ENCODE measurements around the gene TYMS.
"Not testable (repeated sequence)": the region's sequence is repeated elsewhere in the genome, so short reads cannot be mapped to it uniquely, and the experiment has no call there.

TYMS gene

DNA sequence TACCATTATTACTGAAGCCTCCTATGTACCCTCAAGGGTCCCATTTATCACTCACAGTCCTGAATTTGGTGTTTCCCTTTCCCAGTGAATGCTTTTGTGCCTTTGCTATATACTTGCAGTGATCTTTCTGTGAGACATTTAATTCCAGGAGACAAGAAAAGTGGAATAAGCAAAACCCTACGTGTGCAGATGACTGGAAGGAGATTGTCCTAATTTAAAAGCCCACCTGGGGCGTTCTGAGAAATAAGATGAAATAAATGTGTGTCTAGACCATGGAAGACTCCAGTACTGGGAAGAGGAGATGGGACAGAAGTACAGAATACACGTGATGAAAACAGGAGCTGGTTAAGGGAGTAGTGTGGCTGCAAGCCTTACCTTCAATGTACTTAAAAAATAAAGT, 19.3 kb downstream of the TYMS start:
- no peak for DNase-seq (ENCODE audit: low spot score)
- no peaks in the 10 kb centered on the region for H3K9me3 Mint-ChIP-seq
- H3K4me1 Mint-ChIP-seq (ENCODE audit: low read depth), result peaks cover 17% of the 10 kb centered on the region
- H3K36me3 Mint-ChIP-seq (ENCODE audit: low read depth), result peaks cover 62% of the 10 kb centered on the region
- H3K27me3 Mint-ChIP-seq (ENCODE audit: low read depth), result no peaks in the 10 kb centered on the region
- no peak overlapping the region for H3K4me3 Mint-ChIP-seq
- peak overlapping the region; percentile 37 for H3K27ac Mint-ChIP-seq

DNA sequence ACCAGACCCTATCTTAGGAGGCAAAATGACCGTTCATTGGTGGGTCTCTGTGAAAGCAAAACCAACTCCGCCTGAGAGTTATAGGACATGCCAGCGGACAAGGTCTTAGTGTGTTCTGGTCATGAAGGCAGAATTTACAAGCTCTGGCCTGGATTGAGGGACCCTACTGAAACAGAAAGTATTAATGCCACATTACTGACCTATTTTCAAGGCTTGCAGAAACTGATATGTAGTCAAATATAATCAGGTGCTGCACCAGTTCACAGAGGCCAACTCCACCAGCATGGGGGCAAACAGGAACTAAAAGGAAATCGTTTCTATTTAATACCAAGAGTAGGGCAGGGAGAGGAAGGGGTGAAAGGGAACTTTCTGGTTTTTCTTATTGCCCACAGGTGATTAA, 19.7 kb downstream of the TYMS start:
- peaks cover 21% of the 10 kb centered on the region for H3K4me1 Mint-ChIP-seq (ENCODE audit: low read depth)
- peaks cover 65% of the 10 kb centered on the region for H3K36me3 Mint-ChIP-seq (ENCODE audit: low read depth)
- no peaks in the 10 kb centered on the region for H3K27me3 Mint-ChIP-seq (ENCODE audit: low read depth)
- H3K9me3 Mint-ChIP-seq, result no peaks in the 10 kb centered on the region
- H3K27ac Mint-ChIP-seq, result no peak overlapping the region
- no peak overlapping the region for H3K4me3 Mint-ChIP-seq
- DNase-seq (ENCODE audit: low spot score), result no peak

DNA sequence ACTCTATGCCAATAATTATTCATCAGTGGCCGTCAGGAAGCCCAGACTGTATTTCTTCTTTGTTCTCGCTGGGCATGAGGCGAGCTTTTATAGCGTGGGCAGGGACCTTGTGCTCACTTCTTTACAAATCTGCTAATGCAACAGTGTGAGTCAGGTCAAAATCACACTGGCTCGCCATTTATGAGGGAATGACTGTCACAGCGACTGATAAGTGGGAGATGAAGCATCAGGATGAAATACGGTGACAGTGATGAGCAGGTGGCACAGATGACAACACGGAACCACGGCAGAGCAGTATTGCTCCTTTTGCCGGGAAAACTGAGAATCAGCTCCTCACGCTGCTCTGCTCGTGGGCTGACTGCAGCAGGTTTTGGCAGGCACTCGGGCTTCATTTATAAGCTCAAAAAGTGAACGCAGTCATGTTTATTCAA, 20.5 kb downstream of the TYMS start:
- no peak for DNase-seq (ENCODE audit: low spot score)
- peaks cover 63% of the 10 kb centered on the region for H3K36me3 Mint-ChIP-seq (ENCODE audit: low read depth)
- no peak overlapping the region for H3K4me3 Mint-ChIP-seq
- no peak overlapping the region for H3K27ac Mint-ChIP-seq
- no peaks in the 10 kb centered on the region for H3K27me3 Mint-ChIP-seq (ENCODE audit: low read depth)
- no peaks in the 10 kb centered on the region for H3K9me3 Mint-ChIP-seq
- H3K4me1 Mint-ChIP-seq (ENCODE audit: low read depth), result peaks cover 28% of the 10 kb centered on the region

DNA sequence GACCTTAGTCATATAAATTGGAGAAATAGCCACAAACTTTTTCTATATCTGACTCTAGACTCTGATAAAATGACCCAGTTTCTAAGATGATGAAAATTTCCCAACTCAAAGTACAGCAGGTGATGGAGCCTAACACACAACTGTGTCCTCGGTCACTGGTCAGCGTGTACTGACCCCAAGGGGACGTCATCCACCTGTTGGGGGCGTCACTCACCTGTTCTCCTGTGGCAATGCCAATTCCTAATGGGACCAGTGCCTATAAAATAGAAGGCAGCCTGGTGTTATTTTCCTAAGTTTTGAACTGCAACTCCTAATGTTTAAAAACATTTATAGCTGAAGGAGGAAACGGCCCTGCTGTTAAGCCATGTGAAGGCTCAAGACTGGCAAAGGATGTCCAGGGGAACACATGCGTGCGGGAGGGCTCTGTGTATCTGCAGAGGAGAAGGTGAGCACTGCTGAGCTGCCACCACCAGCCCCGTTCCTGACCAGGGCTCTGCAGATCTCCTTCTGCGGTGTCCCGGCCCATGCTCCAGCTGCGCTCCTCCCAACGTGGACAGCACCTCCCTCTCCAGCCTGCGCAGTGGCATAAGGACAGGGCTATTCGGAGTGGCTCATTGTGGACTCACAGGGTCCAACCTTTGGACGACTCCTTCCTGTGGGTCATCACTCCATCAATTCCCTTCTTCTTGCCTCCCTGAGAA, 21.2 kb downstream of the TYMS start:
- DNase-seq (ENCODE audit: low spot score), result no peak
- no peaks in the 10 kb centered on the region for H3K9me3 Mint-ChIP-seq
- peaks cover 31% of the 10 kb centered on the region for H3K4me1 Mint-ChIP-seq (ENCODE audit: low read depth)
- peaks cover 63% of the 10 kb centered on the region for H3K36me3 Mint-ChIP-seq (ENCODE audit: low read depth)
- no peak overlapping the region for H3K4me3 Mint-ChIP-seq
- peak overlapping the region; percentile 65 for H3K27ac Mint-ChIP-seq
- no peaks in the 10 kb centered on the region for H3K27me3 Mint-ChIP-seq (ENCODE audit: low read depth)

DNA sequence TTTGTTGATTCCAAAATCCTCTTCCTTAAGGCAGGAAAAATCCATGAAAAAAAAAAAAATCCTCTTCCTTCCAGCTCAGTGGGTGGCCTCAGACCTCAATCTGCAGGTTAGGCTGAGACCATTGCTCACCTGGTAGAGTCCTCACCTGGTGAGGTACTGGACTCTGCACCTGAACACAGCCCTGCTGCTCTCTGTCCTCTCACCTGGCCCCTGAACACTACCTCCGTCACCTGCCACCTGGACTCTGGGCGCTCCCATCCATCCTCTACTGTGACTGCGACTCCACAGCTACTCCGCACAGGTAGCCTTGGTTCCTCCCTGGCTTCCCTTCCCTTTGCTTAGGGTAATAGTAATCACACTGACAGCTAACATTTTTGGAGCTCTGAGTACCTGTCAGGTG, 22.1 kb downstream of the TYMS start:
- no peak overlapping the region for H3K4me3 Mint-ChIP-seq
- DNase-seq (ENCODE audit: low spot score), result no peak
- peaks cover 31% of the 10 kb centered on the region for H3K4me1 Mint-ChIP-seq (ENCODE audit: low read depth)
- H3K27ac Mint-ChIP-seq, result peak overlapping the region; percentile 60
- H3K27me3 Mint-ChIP-seq (ENCODE audit: low read depth), result no peaks in the 10 kb centered on the region
- peaks cover 63% of the 10 kb centered on the region for H3K36me3 Mint-ChIP-seq (ENCODE audit: low read depth)
- no peaks in the 10 kb centered on the region for H3K9me3 Mint-ChIP-seq

DNA sequence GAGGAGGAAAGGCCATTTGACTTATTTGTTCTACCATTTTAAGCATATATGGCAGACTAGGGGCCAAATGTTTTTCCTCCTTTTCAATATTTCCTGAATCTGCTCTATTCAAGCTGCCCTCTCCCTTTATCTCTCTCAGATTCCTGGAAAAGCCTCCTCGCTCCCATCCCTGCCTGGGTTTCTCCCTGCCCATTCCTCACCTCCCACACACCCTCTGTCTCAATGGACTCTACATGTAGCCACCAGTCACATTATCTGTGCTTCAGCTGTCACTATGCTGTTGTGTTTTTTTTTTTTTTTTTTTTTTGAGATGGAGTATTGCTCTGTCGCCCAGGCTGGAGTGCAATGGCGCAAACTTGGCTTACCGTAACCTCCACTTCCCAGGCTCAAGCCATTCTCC, 22.9 kb downstream of the TYMS start:
- H3K27me3 Mint-ChIP-seq (ENCODE audit: low read depth), result no peaks in the 10 kb centered on the region
- no peaks in the 10 kb centered on the region for H3K9me3 Mint-ChIP-seq
- H3K27ac Mint-ChIP-seq, result peak overlapping the region; percentile 94
- H3K4me3 Mint-ChIP-seq, result no peak overlapping the region
- peaks cover 63% of the 10 kb centered on the region for H3K36me3 Mint-ChIP-seq (ENCODE audit: low read depth)
- peaks cover 31% of the 10 kb centered on the region for H3K4me1 Mint-ChIP-seq (ENCODE audit: low read depth)
- DNase-seq (ENCODE audit: low spot score), result no peak

DNA sequence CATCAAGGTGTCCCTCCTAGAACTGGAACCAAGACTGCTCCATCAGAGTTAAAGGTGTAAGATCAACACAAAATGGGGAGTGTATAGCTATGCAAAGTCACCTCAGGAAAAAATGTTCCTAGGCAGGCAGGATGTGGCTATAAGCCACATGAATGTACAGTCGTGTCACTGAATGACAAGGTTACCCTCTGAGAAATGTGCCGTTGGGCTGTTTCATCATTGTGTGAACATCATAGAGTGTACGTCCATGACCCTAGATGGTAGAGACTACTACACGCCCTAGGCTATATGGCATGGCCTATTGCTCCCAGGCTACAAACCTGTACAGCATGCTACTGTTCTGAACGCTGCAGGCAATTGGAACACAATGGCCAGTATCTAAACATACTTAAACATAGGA, 24.5 kb downstream of the TYMS start:
- peaks cover 54% of the 10 kb centered on the region for H3K36me3 Mint-ChIP-seq (ENCODE audit: low read depth)
- no peaks in the 10 kb centered on the region for H3K9me3 Mint-ChIP-seq
- peak overlapping the region; percentile 94 for H3K27ac Mint-ChIP-seq
- DNase-seq (ENCODE audit: low spot score), result peak; percentile 75
- peak overlapping the region; percentile 72 for H3K4me3 Mint-ChIP-seq
- peaks cover 27% of the 10 kb centered on the region for H3K4me1 Mint-ChIP-seq (ENCODE audit: low read depth)
- H3K27me3 Mint-ChIP-seq (ENCODE audit: low read depth), result no peaks in the 10 kb centered on the region

DNA sequence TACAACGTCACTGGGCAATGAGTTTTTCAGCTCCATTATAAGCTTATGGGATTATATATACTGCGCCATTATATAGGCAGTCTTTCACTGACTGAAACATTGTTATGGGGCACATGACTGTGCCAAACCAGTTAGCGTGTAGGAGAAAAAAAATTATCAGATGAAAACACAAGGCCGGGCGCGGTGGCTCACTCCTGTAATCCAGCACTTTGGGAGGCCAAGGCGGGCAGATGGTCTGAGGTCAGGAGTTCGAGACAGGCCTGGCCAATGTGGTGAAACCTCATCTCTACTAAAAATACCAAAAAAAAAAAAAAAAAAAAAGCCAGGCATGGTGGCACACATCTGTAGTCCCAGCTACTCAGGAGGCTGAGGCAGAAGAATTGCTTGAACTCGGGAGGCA, 25.0 kb downstream of the TYMS start:
- not testable (repeated sequence) for DNase-seq (ENCODE audit: low spot score); H3K9me3 Mint-ChIP-seq; H3K27me3 Mint-ChIP-seq (ENCODE audit: low read depth)
- Mint-ChIP-seq H3K4me3 (peak overlapping the region; percentile 72), H3K36me3 (ENCODE audit: low read depth) (peaks cover 52% of the 10 kb centered on the region), H3K4me1 (ENCODE audit: low read depth) (peaks cover 25% of the 10 kb centered on the region), H3K27ac (peak overlapping the region; percentile 94)

DNA sequence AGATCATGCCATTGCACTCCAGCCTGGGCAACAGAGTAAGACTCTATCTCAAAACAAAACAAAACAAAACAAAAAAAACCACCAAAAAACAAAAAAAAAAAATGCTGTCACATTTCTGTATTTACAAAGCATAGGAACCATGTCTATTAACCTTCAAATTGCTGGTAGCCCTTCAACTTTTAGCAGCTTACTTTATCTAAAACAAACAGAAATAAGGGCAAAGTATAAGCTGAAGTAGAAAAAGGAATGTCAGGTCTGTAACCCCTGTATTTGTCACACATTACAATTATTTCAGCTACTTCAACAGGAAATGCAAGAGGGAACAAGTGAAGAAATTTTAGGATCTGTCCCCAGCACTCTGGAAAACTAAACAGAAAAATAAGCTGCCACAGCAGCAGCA, 25.4 kb downstream of the TYMS start:
- Mint-ChIP-seq H3K4me1 (ENCODE audit: low read depth) (peaks cover 25% of the 10 kb centered on the region), H3K27ac (peak overlapping the region; percentile 94), H3K36me3 (ENCODE audit: low read depth) (peaks cover 52% of the 10 kb centered on the region), H3K9me3 (no peaks in the 10 kb centered on the region), H3K27me3 (ENCODE audit: low read depth) (no peaks in the 10 kb centered on the region), H3K4me3 (no peak overlapping the region)
- no peak for DNase-seq (ENCODE audit: low spot score)

DNA sequence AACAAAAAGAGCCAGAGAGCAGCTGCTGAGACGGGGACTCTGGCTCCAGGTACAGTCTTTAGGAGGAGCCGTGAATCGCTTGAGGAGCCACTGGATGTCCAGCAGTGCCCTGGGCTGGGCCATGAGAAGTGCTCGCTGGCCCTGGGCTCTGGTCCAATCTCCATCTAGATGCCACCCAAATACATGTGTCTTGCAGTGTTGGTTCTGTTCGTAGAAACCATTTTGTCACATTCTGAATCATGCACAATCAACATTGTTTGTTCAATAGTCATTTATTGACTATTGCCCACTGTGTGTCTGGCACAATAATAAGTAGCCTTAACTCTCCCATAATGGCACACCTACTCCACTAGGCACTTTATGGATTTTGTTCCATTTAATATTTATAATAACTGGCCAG, 26.1 kb downstream of the TYMS start:
- Mint-ChIP-seq H3K36me3 (ENCODE audit: low read depth) (peaks cover 47% of the 10 kb centered on the region), H3K27ac (peak overlapping the region; percentile 49), H3K27me3 (ENCODE audit: low read depth) (no peaks in the 10 kb centered on the region), H3K4me1 (ENCODE audit: low read depth) (peaks cover 25% of the 10 kb centered on the region), H3K4me3 (no peak overlapping the region), H3K9me3 (no peaks in the 10 kb centered on the region)
- no peak for DNase-seq (ENCODE audit: low spot score)

DNA sequence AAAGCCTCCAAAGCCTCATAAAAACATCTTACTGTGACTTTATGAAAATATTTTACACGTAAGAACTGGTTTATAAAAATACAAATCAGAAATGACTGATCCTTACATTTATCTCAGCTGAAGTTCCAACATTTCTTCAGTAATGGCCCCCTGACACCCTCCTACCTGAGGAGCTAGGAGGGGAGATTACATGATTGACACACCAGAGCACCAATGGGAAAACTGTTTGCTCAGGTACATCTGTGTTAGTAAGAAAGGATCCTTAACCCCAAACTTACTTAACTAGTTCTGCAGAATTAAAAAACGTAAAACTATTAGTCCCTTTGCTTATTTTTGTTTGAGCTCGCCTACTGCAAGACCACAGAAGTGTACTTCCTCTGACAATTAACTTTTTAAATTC, 28.0 kb downstream of the TYMS start:
- H3K9me3 Mint-ChIP-seq, result no peaks in the 10 kb centered on the region

DNA sequence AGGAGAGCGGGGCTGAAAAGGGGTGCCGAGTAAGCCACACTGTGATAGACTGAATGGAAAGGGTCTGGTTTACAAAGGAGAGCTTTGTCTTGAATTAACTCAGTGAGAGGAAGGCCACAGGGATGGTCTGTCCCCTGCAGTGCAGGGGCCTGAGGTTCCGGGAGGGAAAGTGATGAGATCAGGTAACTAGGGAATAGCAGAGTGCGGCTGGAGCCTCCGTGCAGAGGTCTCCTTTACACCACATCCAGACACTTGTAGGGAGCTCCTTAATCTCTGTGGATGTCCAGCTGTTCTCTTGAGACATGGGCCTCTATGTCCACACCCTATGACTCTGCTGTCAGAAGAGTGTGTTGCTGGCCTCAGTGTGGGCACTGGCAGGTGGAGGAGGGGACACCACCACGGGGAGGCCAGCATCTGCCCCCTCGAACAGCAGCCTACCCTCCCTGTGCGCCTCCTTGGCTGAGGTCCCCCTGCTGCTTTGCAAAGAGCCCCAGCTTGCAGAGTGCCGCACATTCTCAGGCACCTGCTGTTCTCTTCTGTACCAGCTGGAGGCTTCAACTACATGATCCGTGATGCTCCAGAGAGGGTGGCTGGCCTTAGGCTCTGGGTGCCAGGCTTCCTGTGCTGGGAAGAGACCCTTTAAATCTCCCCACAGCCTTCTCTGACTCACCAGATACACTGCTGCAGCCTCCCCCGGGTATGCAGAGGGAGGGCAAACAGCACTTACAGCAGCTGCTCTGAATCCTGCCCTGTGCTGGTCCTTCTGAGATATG, 29.1 kb downstream of the TYMS start:
- H3K4me1 Mint-ChIP-seq (ENCODE audit: low read depth), result peaks cover 17% of the 10 kb centered on the region
- H3K4me3 Mint-ChIP-seq, result no peak overlapping the region
- H3K27ac Mint-ChIP-seq, result no peak overlapping the region
- H3K27me3 Mint-ChIP-seq (ENCODE audit: low read depth), result no peaks in the 10 kb centered on the region
- H3K36me3 Mint-ChIP-seq (ENCODE audit: low read depth), result peaks cover 43% of the 10 kb centered on the region
- H3K9me3 Mint-ChIP-seq, result no peaks in the 10 kb centered on the region
- DNase-seq (ENCODE audit: low spot score), result no peak

More for the DNA sequence above, 28.0 kb downstream of the TYMS start:
- peak overlapping the region; percentile 38 for H3K27ac Mint-ChIP-seq
- H3K36me3 Mint-ChIP-seq (ENCODE audit: low read depth), result peaks cover 45% of the 10 kb centered on the region
- no peaks in the 10 kb centered on the region for H3K27me3 Mint-ChIP-seq (ENCODE audit: low read depth)
- no peak for DNase-seq (ENCODE audit: low spot score)
- H3K4me3 Mint-ChIP-seq, result no peak overlapping the region
- H3K4me1 Mint-ChIP-seq (ENCODE audit: low read depth), result peaks cover 20% of the 10 kb centered on the region

DNA sequence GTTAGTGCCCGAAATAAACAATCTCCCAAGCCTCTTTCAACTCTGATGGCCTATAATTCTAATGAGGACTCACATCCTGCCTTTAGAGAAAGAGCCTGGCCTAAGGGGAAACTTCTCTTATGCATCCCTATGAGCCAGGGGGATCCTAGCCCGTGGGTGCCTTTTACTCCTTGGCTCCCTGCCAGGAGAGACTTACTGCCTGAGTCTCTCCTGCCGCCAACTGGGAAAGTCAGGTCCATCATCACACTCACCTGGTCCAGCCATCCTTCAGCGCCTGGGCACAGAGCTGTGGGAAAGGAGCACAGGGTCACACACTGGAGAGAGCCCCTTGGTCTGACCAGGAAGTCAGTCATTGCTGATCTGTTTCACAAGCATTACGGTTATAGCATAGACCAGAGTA, 30.9 kb downstream of the TYMS start:
- no peak overlapping the region for H3K4me3 Mint-ChIP-seq
- peaks cover 9% of the 10 kb centered on the region for H3K4me1 Mint-ChIP-seq (ENCODE audit: low read depth)
- H3K27me3 Mint-ChIP-seq (ENCODE audit: low read depth), result no peaks in the 10 kb centered on the region
- H3K27ac Mint-ChIP-seq, result no peak overlapping the region
- no peaks in the 10 kb centered on the region for H3K9me3 Mint-ChIP-seq
- no peak for DNase-seq (ENCODE audit: low spot score)
- H3K36me3 Mint-ChIP-seq (ENCODE audit: low read depth), result peaks cover 43% of the 10 kb centered on the region

DNA sequence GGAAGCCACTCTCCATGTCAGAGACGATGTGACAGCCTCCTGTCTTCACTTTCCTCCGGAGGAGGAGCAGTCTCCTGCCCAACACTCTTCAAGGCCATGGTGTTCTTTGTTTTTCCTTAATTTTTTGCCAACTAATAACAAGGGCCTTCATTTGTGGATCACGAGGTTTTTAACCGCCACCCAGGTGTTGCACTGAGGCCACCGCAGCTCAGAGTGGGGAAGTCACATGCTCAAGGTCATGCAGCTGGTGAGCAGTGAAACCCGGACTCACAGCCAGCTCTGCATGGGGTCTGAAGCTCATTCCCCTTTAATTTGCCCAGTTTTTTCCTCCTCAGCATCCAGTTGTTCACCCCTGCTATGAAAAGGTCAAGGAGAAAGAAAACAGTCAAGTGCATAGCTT, 35.4 kb downstream of the TYMS start:
- Mint-ChIP-seq H3K27ac (no peak overlapping the region), H3K4me3 (no peak overlapping the region), H3K36me3 (ENCODE audit: low read depth) (peaks cover 45% of the 10 kb centered on the region), H3K4me1 (ENCODE audit: low read depth) (peaks cover 12% of the 10 kb centered on the region), H3K27me3 (ENCODE audit: low read depth) (no peaks in the 10 kb centered on the region), H3K9me3 (no peaks in the 10 kb centered on the region)
- DNase-seq (ENCODE audit: low spot score), result no peak
